ENCODE data around the gene DUSP1. TPM values are rescaled to one million over a fixed set of nuclear protein-coding genes. Genes with fewer than 3 reads are reported as not detected.

The DUSP1 gene
- polyA plus RNA-seq, 1 donor from 2014 or later = 48.3 TPM

DNA sequence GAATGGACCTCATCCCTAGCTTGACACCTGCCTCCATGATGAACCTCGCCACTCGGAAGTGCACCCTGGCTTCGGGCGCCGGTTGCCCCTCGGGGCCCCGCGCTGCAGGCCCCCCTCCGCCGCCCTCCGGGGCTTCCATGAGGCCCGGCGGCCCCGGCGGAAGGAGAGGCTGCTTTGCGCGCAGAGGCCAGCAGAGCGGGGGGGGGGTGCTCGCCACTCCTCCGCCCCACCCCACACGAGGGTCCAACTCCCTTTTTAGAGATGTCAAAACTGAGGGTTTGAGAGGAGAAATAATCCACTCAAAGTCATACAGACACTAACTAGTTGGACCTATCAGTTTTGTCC, 7.9 kb downstream of the DUSP1 start:
- Histone ChIP-seq H3K9ac (ENCODE audit: low read length) (no peak overlapping the region), H3K4me2 (ENCODE audit: low read length) (no peak overlapping the region), H3F3A (ENCODE audit: insufficient read depth, low read length, poor library complexity, severe bottlenecking) (peaks cover 13% of the 10 kb centered on the region), H3K36me3 (ENCODE audit: insufficient read depth, low read length) (no peaks in the 10 kb centered on the region), H4K20me1 (ENCODE audit: insufficient read depth) (no peaks in the 10 kb centered on the region), H3K9me3 (ENCODE audit: low read length) (no peaks in the 10 kb centered on the region), H3K9me2 (ENCODE audit: insufficient read depth, low read length) (no peaks in the 10 kb centered on the region), H3K79me2 (replicated peaks; ENCODE audit: insufficient read depth, low read length) (peaks cover 19% of the 10 kb centered on the region), H2AFZ (ENCODE audit: low read depth, low read length) (no peak overlapping the region), H3K4me3 (ENCODE audit: low read length) (no peak overlapping the region), H3K27me3 (ENCODE audit: insufficient read depth, low read depth, low read length) (no peaks in the 10 kb centered on the region), H3K27ac (ENCODE audit: low read length) (no peak overlapping the region)
- TF ChIP-seq EZH2 (IDR thresholded peaks at IDR 0.05; ENCODE audit: borderline replicate concordance, insufficient read depth, low read length, poor library complexity, severe bottlenecking) (no peak), RAD21 (conservative IDR thresholded peaks at IDR 0.05) (no peak), MXI1 (conservative IDR thresholded peaks at IDR 0.05; ENCODE audit: poor library complexity, severe bottlenecking) (no peak), POLR2AphosphoS5 (IDR thresholded peaks at IDR 0.05) (no peak), TAF1 (IDR thresholded peaks at IDR 0.05; ENCODE audit: low read depth) (no peak), SMC3 (conservative IDR thresholded peaks at IDR 0.05; ENCODE audit: poor library complexity) (no peak), REST (IDR thresholded peaks at IDR 0.05; ENCODE audit: borderline replicate concordance) (no peak), CTCF (IDR thresholded peaks at IDR 0.05; ENCODE audit: poor library complexity, severe bottlenecking) (no peak), EP300 (conservative IDR thresholded peaks at IDR 0.05; ENCODE audit: poor library complexity, severe bottlenecking) (no peak)

DNA sequence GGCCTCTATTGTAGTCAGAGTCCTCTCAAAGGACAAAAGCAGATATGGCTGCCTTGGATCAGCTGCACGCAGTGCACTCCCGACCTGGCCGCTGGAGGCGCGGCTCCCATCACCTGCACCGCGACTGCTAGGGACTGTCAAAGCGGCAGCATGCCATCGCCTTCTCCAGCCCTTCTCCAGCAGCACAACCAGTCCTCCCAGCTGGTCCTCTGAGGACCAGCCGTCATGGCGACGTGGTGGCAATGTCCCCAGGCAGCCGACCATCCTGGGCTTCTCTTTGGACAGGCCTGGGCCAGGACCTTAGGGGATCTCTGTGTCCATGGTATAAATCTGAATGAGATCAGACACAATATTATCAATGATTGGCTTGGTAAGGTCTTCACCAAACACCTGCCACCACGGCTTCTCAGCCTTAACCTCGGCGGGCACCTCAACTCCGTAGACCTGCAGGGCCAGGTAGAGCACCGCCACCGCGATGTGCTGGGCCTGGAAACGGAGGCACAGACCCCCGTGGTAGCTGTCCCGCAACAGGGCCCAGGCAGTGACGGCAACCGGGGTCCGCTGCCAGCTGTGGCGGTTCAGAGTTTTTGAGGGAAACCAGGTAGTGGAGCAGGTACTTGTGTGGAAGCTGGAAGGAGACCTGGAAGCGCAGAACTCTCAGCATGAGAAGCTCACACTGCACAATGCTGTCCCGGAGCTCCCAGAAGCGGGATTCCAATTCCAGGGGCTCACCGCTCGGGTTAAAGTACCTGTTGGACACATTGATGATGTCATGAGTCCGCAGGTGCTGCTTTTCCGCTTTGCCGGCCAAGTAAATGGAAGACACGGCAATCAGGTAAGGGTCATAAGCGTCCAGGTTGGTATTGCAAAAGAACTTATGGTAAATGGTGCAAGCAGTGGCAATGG, 8.5 kb downstream of the DUSP1 start:
- H2AFZ ChIP-seq (ENCODE audit: low read depth, low read length) = no peak overlapping the region
- no peaks in the 10 kb centered on the region for H4K20me1 ChIP-seq (ENCODE audit: insufficient read depth)
- H3K79me2 ChIP-seq (replicated peaks; ENCODE audit: insufficient read depth, low read length) = peaks cover 13% of the 10 kb centered on the region
- H3K27ac ChIP-seq (ENCODE audit: low read length) = no peak overlapping the region
- no peaks in the 10 kb centered on the region for H3K36me3 ChIP-seq (ENCODE audit: insufficient read depth, low read length)
- H3K4me3 ChIP-seq (ENCODE audit: low read length) = no peak overlapping the region
- no peaks in the 10 kb centered on the region for H3K27me3 ChIP-seq (ENCODE audit: insufficient read depth, low read depth, low read length)
- peaks cover 13% of the 10 kb centered on the region for H3F3A ChIP-seq (ENCODE audit: insufficient read depth, low read length, poor library complexity, severe bottlenecking)
- H3K9ac ChIP-seq (ENCODE audit: low read length) = no peak overlapping the region
- H3K9me2 ChIP-seq (ENCODE audit: insufficient read depth, low read length) = no peaks in the 10 kb centered on the region
- H3K9me3 ChIP-seq (ENCODE audit: low read length) = no peaks in the 10 kb centered on the region
- no peak for TF ChIP-seq CTCF (IDR thresholded peaks at IDR 0.05; ENCODE audit: poor library complexity, severe bottlenecking)
- no peak for TF ChIP-seq TAF1 (IDR thresholded peaks at IDR 0.05; ENCODE audit: low read depth)
- TF ChIP-seq REST (IDR thresholded peaks at IDR 0.05; ENCODE audit: borderline replicate concordance) = no peak
- no peak for TF ChIP-seq MXI1 (conservative IDR thresholded peaks at IDR 0.05; ENCODE audit: poor library complexity, severe bottlenecking)
- TF ChIP-seq SMC3 (conservative IDR thresholded peaks at IDR 0.05; ENCODE audit: poor library complexity) = no peak
- TF ChIP-seq EP300 (conservative IDR thresholded peaks at IDR 0.05; ENCODE audit: poor library complexity, severe bottlenecking) = no peak
- TF ChIP-seq EZH2 (IDR thresholded peaks at IDR 0.05; ENCODE audit: borderline replicate concordance, insufficient read depth, low read length, poor library complexity, severe bottlenecking) = no peak
- no peak for TF ChIP-seq POLR2AphosphoS5 (IDR thresholded peaks at IDR 0.05)
- TF ChIP-seq RAD21 (conservative IDR thresholded peaks at IDR 0.05) = no peak
- no peak overlapping the region for H3K4me2 ChIP-seq (ENCODE audit: low read length)

Measured in neural cell (in vitro differentiated cells).